ENCODE data around the gene MED16.
"Not testable (repeated sequence)": the region's sequence is repeated elsewhere in the genome, so short reads cannot be mapped to it uniquely, and the experiment has no call there.

Gene MED16

DNA sequence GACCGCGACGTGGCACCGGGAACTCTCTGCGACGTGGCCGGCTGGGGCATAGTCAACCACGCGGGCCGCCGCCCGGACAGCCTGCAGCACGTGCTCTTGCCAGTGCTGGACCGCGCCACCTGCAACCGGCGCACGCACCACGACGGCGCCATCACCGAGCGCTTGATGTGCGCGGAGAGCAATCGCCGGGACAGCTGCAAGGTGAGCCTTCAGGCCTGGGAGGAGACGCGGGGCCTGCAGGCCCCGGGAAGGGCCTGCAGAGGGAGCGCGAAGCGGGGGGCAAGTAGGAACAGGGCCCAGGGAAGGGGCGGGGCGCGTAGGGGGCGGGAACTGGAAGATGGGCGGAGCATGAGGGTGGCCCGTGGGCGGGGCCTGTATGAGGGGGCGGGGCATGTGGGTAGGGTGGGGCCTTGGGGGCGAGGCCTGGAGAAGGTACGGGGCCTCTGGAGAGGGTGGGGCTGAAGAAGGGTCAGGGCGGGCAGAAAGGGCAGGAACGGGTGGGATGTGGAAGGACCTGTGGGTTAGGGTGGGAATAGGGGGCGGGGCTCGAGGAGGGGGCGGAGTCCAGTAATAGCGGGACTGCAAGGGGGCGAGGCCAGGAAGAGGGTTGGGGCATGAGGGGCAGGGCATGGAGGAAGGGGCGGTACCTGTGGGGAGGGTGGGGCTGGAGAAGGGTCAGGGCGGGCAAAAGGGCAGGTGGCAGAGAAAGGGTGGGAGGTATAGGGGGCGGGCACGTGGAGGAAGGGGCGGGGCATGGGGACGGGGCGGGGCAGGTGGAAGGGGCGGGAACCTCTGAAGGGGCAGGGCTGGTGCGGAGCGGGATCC, 31.0 kb downstream of the MED16 start:
- Histone ChIP-seq H3K36me3 (ENCODE audit: insufficient read depth, low read length) (no peaks in the 10 kb centered on the region), H3K4me3 (no peak overlapping the region), H3K9ac (ENCODE audit: insufficient read length) (no peak overlapping the region), H3K27ac (no peak overlapping the region), H3K9me3 (ENCODE audit: low read depth, low read length) (no peaks in the 10 kb centered on the region)
- TF ChIP-seq POLR2AphosphoS5 (IDR thresholded peaks at IDR 0.05; ENCODE audit: borderline replicate concordance, low read depth, low read length), result no peak
- TF ChIP-seq FOXP2 (optimal IDR thresholded peaks at IDR 0.05; ENCODE audit: control extremely low read depth, extremely low read length, insufficient read depth), result no peak
- TF ChIP-seq EZH2 (IDR thresholded peaks at IDR 0.05), result no peak
- DNase-seq (ENCODE audit: low read depth, low spot score), result no peak

DNA sequence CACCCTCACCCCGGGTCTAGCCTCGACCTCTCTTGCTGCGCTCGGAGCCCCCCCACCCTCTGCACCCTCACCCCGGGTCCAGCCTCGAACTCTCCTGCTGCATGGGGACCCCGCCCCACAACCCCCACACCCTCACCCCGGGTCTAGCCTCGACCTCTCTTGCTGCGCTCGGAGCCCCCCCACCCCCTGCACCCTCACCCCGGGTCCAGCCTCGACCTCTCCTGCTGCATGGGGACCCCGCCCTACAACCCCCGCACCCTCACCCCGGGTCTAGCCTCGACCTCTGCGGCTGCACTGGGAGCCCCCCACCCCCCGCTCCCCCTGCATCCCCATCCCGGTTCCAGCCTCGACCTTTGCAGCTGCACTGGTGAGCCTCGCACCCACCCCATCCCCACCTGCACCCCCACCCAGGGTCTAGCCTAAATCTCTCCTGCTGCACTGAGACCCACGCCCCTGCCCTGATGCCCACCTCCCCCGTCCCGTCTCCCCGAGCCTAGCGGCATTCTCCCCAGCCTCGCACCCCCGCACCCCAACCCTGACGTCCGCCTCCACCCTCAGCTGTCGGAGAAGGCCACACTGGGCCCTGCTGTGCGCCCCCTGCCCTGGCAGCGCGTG, 31.7 kb downstream of the MED16 start:
- no peak for TF ChIP-seq POLR2AphosphoS5 (IDR thresholded peaks at IDR 0.05; ENCODE audit: borderline replicate concordance, low read depth, low read length)
- no peak for TF ChIP-seq FOXP2 (optimal IDR thresholded peaks at IDR 0.05; ENCODE audit: control extremely low read depth, extremely low read length, insufficient read depth)
- TF ChIP-seq EZH2 (IDR thresholded peaks at IDR 0.05), result no peak
- H3K36me3 ChIP-seq (ENCODE audit: insufficient read depth, low read length), result no peaks in the 10 kb centered on the region
- H3K9me3 ChIP-seq (ENCODE audit: low read depth, low read length), result no peaks in the 10 kb centered on the region
- peak overlapping the region; percentile 75 for H3K4me3 ChIP-seq
- H3K9ac ChIP-seq (ENCODE audit: insufficient read length), result no peak overlapping the region
- no peak for DNase-seq (ENCODE audit: low read depth, low spot score)
- H3K27ac ChIP-seq, result no peak overlapping the region

DNA sequence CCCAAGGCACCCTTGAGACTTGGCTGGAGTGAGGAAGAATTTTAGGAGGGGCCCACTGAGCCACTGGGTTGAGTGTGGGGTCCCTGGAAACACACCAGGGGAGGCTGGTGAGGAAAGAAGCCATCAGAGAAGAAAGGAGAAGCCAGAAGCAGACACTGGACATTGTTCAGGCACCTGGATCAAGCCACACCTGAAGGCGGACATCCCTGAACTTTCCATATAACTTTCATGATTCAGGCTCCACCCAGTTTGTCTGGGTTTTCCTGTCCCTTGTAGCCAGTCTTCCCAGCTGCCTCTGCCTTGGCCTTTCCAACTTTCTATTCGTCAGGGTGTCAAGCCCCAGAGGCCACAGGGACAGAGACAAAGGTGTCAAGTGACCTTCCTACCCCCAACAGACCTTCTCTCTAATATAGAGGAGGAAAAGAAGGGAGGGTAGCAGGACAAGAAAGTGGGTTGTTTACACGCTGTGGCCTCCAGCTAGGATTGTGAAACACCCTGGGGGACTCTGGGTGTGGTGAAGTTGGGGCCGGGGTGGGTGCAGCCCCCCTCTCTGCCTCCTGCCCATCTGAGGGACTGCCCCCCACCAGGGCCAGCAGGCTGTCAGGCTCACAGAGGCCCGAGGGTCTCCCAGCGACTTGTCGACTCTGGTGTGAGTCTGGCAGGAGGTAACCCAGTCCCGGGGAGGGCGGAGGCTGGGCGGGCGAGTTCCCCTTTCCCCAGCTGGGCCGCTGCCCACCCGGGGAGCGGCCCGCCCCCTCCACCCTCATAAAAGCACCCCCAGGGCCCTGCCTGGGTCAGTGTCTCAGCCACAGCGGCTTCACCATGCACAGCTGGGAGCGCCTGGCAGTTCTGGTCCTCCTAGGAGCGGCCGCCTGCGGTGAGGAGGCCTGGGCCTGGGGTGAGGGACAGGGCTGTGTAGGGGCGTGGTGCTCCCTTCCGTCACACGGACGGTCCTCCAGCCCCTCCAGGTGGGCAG, 33.8 kb downstream of the MED16 start, which contains the start of gene CFD:
CFD (plus strand) TSS at position 797 of the 976 bp plus-strand sequence; CDS start at position 823, 26 bp downstream.
- H3K36me3 ChIP-seq (ENCODE audit: insufficient read depth, low read length), result no peaks in the 10 kb centered on the region
- H3K4me3 ChIP-seq, result peak within 1 kb of the TSS; percentile 75
- TF ChIP-seq FOXP2 (optimal IDR thresholded peaks at IDR 0.05; ENCODE audit: control extremely low read depth, extremely low read length, insufficient read depth) (no peak), POLR2AphosphoS5 (IDR thresholded peaks at IDR 0.05; ENCODE audit: borderline replicate concordance, low read depth, low read length) (no peak), EZH2 (IDR thresholded peaks at IDR 0.05) (no peak)
- peak within 1 kb of the TSS; percentile 10; the same call in 1 of the 2 replicates for H3K27ac ChIP-seq
- H3K9ac ChIP-seq (ENCODE audit: insufficient read length), result peak within 1 kb of the TSS; percentile 19
- no peak for DNase-seq (ENCODE audit: low read depth, low spot score)
- no peaks in the 10 kb centered on the region for H3K9me3 ChIP-seq (ENCODE audit: low read depth, low read length)

DNA sequence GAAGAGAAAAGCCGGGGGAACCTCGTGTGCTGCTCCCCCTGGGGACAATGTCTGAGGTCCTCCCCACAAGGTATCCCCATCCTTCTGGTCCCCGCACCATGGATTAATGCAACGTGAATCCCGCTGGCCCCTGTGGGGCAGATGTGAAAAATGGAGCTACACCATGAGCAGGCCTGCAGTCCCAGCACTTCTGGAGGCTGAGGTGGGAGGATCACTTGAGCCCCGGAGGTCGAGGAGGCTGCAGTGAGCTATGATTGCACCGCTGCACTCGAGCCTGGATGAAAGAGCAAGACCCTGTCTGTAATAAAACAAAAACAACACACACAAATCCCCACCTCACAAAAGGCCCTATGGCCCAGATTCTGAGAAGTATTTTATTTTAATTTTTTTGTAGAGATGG, 34.7 kb downstream of the MED16 start:
- H3K27ac ChIP-seq, result no peak overlapping the region
- no peak overlapping the region for H3K4me3 ChIP-seq
- no peaks in the 10 kb centered on the region for H3K9me3 ChIP-seq (ENCODE audit: low read depth, low read length)
- H3K36me3 ChIP-seq (ENCODE audit: insufficient read depth, low read length), result no peaks in the 10 kb centered on the region
- no peak for DNase-seq (ENCODE audit: low read depth, low spot score)
- no peak overlapping the region for H3K9ac ChIP-seq (ENCODE audit: insufficient read length)
- TF ChIP-seq FOXP2 (optimal IDR thresholded peaks at IDR 0.05; ENCODE audit: control extremely low read depth, extremely low read length, insufficient read depth) (no peak), EZH2 (IDR thresholded peaks at IDR 0.05) (no peak), POLR2AphosphoS5 (IDR thresholded peaks at IDR 0.05; ENCODE audit: borderline replicate concordance, low read depth, low read length) (no peak)

DNA sequence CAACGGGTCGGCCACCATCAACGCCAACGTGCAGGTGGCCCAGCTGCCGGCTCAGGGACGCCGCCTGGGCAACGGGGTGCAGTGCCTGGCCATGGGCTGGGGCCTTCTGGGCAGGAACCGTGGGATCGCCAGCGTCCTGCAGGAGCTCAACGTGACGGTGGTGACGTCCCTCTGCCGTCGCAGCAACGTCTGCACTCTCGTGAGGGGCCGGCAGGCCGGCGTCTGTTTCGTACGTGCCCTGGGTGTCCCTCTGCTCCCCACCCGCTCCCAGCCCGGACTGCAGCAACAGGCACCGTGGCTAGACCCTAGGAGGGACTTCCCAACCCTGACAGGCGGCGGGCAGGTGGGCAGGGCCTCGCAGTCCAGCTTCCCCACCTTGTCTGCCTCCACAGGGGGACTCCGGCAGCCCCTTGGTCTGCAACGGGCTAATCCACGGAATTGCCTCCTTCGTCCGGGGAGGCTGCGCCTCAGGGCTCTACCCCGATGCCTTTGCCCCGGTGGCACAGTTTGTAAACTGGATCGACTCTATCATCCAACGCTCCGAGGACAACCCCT, 37.3 kb downstream of the MED16 start:
- DNase-seq (ENCODE audit: low read depth, low spot score), result no peak
- TF ChIP-seq EZH2 (IDR thresholded peaks at IDR 0.05) (no peak), FOXP2 (optimal IDR thresholded peaks at IDR 0.05; ENCODE audit: control extremely low read depth, extremely low read length, insufficient read depth) (no peak), POLR2AphosphoS5 (IDR thresholded peaks at IDR 0.05; ENCODE audit: borderline replicate concordance, low read depth, low read length) (no peak)
- Histone ChIP-seq H3K4me3 (no peak overlapping the region), H3K27ac (no peak overlapping the region), H3K9me3 (ENCODE audit: low read depth, low read length) (no peaks in the 10 kb centered on the region), H3K9ac (ENCODE audit: insufficient read length) (no peak overlapping the region), H3K36me3 (ENCODE audit: insufficient read depth, low read length) (no peaks in the 10 kb centered on the region)

DNA sequence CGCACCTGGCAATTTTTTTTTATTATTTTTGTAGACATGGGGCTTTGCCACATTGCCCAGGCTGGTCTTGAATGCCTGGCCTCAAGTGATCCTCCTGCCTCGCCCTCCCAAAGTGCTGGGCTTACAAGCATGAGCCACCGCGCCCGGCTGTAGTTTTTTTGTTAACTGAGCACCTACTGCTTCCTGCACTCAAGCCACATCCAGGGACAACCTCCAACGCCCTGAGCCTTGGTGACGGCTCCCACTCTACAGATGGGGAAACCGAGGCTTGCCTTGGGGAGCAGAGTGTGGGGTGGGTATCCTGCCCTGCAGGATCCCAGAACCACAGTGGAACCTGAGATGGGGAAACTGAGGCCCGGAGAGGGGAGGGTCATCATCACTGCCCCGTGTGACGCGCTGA, 37.8 kb downstream of the MED16 start:
- no peak for DNase-seq (ENCODE audit: low read depth, low spot score)
- Histone ChIP-seq H3K27ac (no peak overlapping the region), H3K9me3 (ENCODE audit: low read depth, low read length) (no peaks in the 10 kb centered on the region), H3K4me3 (no peak overlapping the region), H3K9ac (ENCODE audit: insufficient read length) (no peak overlapping the region), H3K36me3 (ENCODE audit: insufficient read depth, low read length) (no peaks in the 10 kb centered on the region)
- TF ChIP-seq FOXP2 (optimal IDR thresholded peaks at IDR 0.05; ENCODE audit: control extremely low read depth, extremely low read length, insufficient read depth), result no peak
- no peak for TF ChIP-seq EZH2 (IDR thresholded peaks at IDR 0.05)

DNA sequence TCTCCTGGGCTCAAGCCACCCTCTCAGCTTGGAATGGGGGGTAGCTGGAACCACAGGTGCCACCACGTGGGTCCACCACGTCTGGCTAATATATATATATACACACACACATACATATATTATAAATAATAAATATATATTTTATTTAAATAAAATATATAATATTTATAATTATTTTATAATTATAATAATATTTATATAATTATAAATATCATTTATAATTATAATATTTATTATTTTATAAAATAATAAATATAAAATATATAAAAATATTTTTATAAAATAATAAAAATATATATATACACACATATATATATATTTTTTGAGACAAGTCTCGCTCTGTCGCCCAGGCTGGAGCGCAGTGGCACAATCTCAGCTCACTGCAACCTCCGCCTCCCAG, 38.4 kb downstream of the MED16 start:
- Histone ChIP-seq H3K9ac (ENCODE audit: insufficient read length) (no peak overlapping the region), H3K36me3 (ENCODE audit: insufficient read depth, low read length) (no peaks in the 10 kb centered on the region), H3K27ac (no peak overlapping the region), H3K4me3 (no peak overlapping the region), H3K9me3 (ENCODE audit: low read depth, low read length) (no peaks in the 10 kb centered on the region)
- DNase-seq (ENCODE audit: low read depth, low spot score), result no peak
- TF ChIP-seq EZH2 (IDR thresholded peaks at IDR 0.05) (no peak), FOXP2 (optimal IDR thresholded peaks at IDR 0.05; ENCODE audit: control extremely low read depth, extremely low read length, insufficient read depth) (no peak), POLR2AphosphoS5 (IDR thresholded peaks at IDR 0.05; ENCODE audit: borderline replicate concordance, low read depth, low read length) (no peak)

DNA sequence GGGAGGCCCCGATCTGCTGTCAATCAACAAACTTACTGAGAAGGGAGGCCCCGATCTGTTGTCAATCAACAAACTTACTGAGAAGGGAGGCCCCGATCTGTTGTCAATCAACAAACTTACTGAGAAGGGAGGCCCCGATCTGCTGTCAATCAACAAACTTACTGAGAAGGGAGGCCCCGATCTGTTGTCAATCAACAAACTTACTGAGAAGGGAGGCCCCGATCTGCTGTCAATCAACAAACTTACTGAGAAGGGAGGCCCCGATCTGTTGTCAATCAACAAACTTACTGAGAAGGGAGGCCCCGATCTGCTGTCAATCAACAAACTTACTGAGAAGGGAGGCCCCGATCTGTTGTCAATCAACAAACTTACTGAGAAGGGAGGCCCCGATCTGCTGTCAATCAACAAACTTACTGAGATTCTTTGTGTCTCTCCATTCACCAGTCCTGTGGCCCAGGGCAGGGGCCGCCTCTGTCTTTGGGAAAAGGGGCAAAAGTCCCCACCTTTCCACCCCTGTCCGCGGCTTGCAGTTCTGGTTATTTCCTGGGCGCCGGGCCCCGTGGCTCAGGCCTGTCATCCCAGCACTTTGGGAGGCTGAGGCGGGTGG, 39.3 kb downstream of the MED16 start:
- H3K36me3 ChIP-seq (ENCODE audit: insufficient read depth, low read length); H3K9me3 ChIP-seq (ENCODE audit: low read depth, low read length); DNase-seq (ENCODE audit: low read depth, low spot score); H3K4me3 ChIP-seq; H3K27ac ChIP-seq; H3K9ac ChIP-seq (ENCODE audit: insufficient read length): not testable (repeated sequence)
